ENCODE measurements around the gene MROH2A. TPM values are rescaled to one million over a fixed set of nuclear protein-coding genes. Genes with fewer than 3 reads are reported as not detected.
A peak's percentile ranks its signal among the peaks of the same experiment; 100 is the strongest.

MROH2A gene
- polyA plus RNA-seq, 3 donors = not detected

DNA sequence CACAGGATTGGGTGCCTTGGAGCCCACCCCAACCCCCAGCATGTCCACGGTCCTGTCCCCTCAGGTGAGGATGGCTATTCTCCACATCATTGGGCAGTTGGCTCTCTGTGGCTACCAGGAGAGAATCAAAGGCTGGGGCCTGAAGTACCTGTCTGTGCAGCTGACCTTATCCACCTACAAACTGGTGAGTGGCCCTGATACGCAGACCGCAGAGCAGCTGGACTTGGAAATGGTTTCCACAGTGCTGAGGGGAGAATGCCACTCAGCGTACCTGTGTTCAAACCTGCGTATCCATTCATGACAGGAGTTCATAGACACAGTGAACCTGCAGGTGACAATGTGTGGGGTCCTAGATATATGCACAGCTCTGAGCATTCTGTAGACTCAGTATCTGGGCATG, 21.6 kb downstream of the MROH2A start:
- H3K4me3 Mint-ChIP-seq = no peak overlapping the region
- 60% methylated on average over 5 of the region's 5 CpGs for WGBS (ENCODE audit: insufficient coverage)
- Histone ChIP-seq H3K9ac (ENCODE audit: insufficient read depth, low read length, poor library complexity, severe bottlenecking) (no peak overlapping the region), H3K79me2 (ENCODE audit: insufficient read depth, low read length) (no peaks in the 10 kb centered on the region), H3K27ac (ENCODE audit: low read depth in 1 of 2, low read length in 2 of 2) (no peak overlapping the region), H3K27me3 (ENCODE audit: control insufficient read depth in 2 of 2, insufficient read depth in 2 of 2, low read length in 2 of 2) (no peaks in the 10 kb centered on the region), H3K4me3 (replicated peaks in 1 of 3; ENCODE audit: low read depth in 2 of 3, low read length in 3 of 3) (no peak overlapping the region), H3K36me3 (replicated peaks in 1 of 2; ENCODE audit: control insufficient read depth in 1 of 2, insufficient read depth in 2 of 2, low read length in 2 of 2) (no peaks in the 10 kb centered on the region), H3K9me3 (replicated peaks in 1 of 2; ENCODE audit: control insufficient read depth in 1 of 2, insufficient read depth in 1 of 2, low read length in 2 of 2) (no peaks in the 10 kb centered on the region), H4K20me1 (ENCODE audit: insufficient read depth, low read length) (no peaks in the 10 kb centered on the region), H2AFZ (ENCODE audit: insufficient read depth, low read depth, low read length, poor library complexity, severe bottlenecking) (no peak overlapping the region), H3K4me2 (replicated peaks; ENCODE audit: extremely low read depth, low read length, poor library complexity, severe bottlenecking) (no peak overlapping the region), H3K4me1 (ENCODE audit: control insufficient read depth in 1 of 2, insufficient read depth in 2 of 2, low read length in 2 of 2) (no peaks in the 10 kb centered on the region)
- no peaks in the 10 kb centered on the region for H3K4me1 Mint-ChIP-seq
- H3K27ac Mint-ChIP-seq = peak overlapping the region in 1 of 7 donors; percentile 55
- peaks cover 3 to 9% (median 5%) of the 10 kb centered on the region in 3 donors for H3K27me3 Mint-ChIP-seq (ENCODE audit: low read depth in 3 of 3)
- intact Hi-C loops (cut with micrococcal nuclease) = no loop called here
- TF ChIP-seq CTCF (IDR thresholded peaks at IDR 0.05) = no peak
- no peak for DNase-seq
- H3K9me3 Mint-ChIP-seq = peaks cover 0 to 3% (median 0%) of the 10 kb centered on the region in 7 donors
- no peaks in the 10 kb centered on the region for H3K36me3 Mint-ChIP-seq

- H3K79me2 ChIP-seq (ENCODE audit: insufficient read depth, low read length) = no peaks in the 10 kb centered on the region
- intact Hi-C loops (cut with micrococcal nuclease) = no loop called here
- 90% methylated on average over 6 of the region's 7 CpGs for WGBS (ENCODE audit: insufficient coverage)
- H3K4me1 Mint-ChIP-seq = no peaks in the 10 kb centered on the region
- H4K20me1 ChIP-seq (ENCODE audit: insufficient read depth, low read length) = no peaks in the 10 kb centered on the region
- no peaks in the 10 kb centered on the region for H3K9me3 ChIP-seq (replicated peaks in 1 of 2; ENCODE audit: control insufficient read depth in 1 of 2, insufficient read depth in 1 of 2, low read length in 2 of 2)
- no peaks in the 10 kb centered on the region for H3K36me3 Mint-ChIP-seq
- H2AFZ ChIP-seq (ENCODE audit: insufficient read depth, low read depth, low read length, poor library complexity, severe bottlenecking) = no peak overlapping the region
- H3K27ac Mint-ChIP-seq = peak overlapping the region in 1 of 7 donors; percentile 55
- TF ChIP-seq CTCF (IDR thresholded peaks at IDR 0.05) = no peak
- no peaks in the 10 kb centered on the region for H3K27me3 ChIP-seq (ENCODE audit: control insufficient read depth in 2 of 2, insufficient read depth in 2 of 2, low read length in 2 of 2)
- no peaks in the 10 kb centered on the region for H3K36me3 ChIP-seq (replicated peaks in 1 of 2; ENCODE audit: control insufficient read depth in 1 of 2, insufficient read depth in 2 of 2, low read length in 2 of 2)
- DNase-seq = no peak
- H3K4me1 ChIP-seq (ENCODE audit: control insufficient read depth in 1 of 2, insufficient read depth in 2 of 2, low read length in 2 of 2) = no peaks in the 10 kb centered on the region
- H3K9me3 Mint-ChIP-seq = peaks cover 0 to 3% (median 0%) of the 10 kb centered on the region in 7 donors
- H3K4me3 Mint-ChIP-seq = no peak overlapping the region
- H3K27me3 Mint-ChIP-seq (ENCODE audit: low read depth in 3 of 3) = peaks cover 3 to 10% (median 8%) of the 10 kb centered on the region in 3 donors
- no peak overlapping the region for H3K4me2 ChIP-seq (replicated peaks; ENCODE audit: extremely low read depth, low read length, poor library complexity, severe bottlenecking)
- no peak overlapping the region for H3K4me3 ChIP-seq (replicated peaks in 1 of 3; ENCODE audit: low read depth in 2 of 3, low read length in 3 of 3)
- H3K9ac ChIP-seq (ENCODE audit: insufficient read depth, low read length, poor library complexity, severe bottlenecking) = no peak overlapping the region
- H3K27ac ChIP-seq (ENCODE audit: low read depth in 1 of 2, low read length in 2 of 2) = no peak overlapping the region
These were observed 22.1 kb downstream of the MROH2A start for GRCh38 chr2:233800208-233800607.
